ENCODE results near the gene DHH.
"Not testable (repeated sequence)": the region's sequence is repeated elsewhere in the genome, so short reads cannot be mapped to it uniquely, and the experiment has no call there.

The DHH gene

DNA sequence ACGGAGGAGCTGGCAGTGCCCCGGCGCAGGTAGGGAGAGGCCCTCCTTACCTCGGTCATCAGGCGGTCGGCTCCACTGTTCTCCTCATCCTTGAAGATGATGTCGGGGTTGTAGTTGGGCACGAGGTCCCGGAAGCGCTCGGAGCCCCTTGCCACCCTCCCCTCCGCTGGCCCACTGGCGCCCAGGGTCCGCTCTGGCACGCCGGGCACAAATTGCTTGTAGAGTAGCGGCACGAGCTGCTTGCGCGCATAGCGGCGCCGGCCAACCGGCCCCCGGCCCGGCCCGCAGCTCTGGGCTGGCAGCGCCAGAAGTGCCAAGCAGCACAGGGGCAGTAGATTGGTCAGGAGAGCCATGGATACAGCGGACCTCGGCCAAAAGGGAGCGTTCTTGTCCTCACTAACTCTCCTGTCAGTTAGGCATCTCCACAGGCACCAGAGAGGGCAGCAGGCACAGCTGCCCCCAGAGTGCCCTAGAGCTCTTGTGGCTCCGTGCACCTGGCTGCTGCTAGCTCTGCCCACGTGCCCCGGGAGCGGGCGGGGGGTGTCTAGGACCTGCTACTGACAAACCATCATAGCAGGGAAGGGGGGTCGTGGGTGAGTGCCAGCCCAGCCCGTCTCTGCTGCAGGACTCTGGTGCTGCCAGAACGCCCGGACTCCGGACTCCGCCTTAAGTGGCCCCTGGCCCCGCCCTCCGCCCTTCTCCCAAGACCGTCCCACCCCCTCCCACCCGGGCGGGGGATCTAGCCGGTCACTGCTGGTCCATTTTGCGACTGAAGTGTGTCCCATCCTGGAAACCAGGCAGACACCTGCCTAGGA lies at the start of gene DHH:
TSS of gene DHH (minus strand) at position 642 of the 815 bp plus-strand sequence. CDS start at position 353, 289 bp downstream.
- TF ChIP-seq, protein P1, sequence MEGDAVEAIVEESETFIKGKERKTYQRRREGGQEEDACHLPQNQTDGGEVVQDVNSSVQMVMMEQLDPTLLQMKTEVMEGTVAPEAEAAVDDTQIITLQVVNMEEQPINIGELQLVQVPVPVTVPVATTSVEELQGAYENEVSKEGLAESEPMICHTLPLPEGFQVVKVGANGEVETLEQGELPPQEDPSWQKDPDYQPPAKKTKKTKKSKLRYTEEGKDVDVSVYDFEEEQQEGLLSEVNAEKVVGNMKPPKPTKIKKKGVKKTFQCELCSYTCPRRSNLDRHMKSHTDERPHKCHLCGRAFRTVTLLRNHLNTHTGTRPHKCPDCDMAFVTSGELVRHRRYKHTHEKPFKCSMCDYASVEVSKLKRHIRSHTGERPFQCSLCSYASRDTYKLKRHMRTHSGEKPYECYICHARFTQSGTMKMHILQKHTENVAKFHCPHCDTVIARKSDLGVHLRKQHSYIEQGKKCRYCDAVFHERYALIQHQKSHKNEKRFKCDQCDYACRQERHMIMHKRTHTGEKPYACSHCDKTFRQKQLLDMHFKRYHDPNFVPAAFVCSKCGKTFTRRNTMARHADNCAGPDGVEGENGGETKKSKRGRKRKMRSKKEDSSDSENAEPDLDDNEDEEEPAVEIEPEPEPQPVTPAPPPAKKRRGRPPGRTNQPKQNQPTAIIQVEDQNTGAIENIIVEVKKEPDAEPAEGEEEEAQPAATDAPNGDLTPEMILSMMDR (conservative IDR thresholded peaks at IDR 0.05), result no peak
- no peak within 1 kb of the TSS for H3K27ac ChIP-seq

DNA sequence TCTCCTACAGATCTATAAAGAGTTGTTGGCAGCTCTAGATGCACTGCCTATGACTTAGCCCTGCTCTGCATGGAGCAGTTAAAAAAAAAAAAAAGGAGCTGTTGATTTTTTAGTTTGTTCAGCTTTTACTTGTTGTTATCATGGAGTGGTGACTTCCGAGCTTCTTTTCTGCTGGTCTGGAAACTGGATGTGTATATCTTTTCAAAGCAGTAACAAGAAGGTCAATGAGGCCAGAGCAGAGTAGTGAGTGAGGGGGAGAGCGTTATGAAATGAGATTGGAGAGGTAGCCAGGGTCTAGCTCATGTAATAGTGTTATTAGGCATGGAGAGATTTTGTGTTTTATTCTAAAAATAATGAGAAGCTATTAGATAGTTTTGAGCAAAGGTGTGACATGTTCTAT lies 49.8 kb upstream of the DHH start:
- H3K27ac ChIP-seq, result no peak overlapping the region

DNA sequence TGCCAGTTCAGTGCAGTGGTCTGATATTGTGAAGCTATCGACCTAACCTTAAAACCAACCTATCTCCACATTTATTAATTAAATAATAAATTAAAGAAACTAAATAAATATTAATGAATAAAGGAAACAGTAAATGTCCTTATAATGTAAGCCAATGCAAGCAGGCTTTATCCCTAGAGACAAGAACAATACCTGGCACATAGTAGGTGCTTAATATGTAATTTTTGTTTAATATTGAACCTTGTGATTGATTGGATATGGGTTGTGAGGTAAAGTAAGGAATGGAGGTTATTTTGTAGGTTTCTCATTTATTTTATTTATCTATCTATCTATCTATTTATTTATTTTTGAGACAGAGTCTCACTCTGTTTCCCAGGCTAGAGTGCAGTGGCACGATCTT lies 44.4 kb upstream of the DHH start:
- TF ChIP-seq, protein P1 (conservative IDR thresholded peaks at IDR 0.05), result no peak
- H3K27ac ChIP-seq, result no peak overlapping the region

More for the DNA sequence above, 49.8 kb upstream of the DHH start:
- TF ChIP-seq, protein P1 (conservative IDR thresholded peaks at IDR 0.05), result no peak

DNA sequence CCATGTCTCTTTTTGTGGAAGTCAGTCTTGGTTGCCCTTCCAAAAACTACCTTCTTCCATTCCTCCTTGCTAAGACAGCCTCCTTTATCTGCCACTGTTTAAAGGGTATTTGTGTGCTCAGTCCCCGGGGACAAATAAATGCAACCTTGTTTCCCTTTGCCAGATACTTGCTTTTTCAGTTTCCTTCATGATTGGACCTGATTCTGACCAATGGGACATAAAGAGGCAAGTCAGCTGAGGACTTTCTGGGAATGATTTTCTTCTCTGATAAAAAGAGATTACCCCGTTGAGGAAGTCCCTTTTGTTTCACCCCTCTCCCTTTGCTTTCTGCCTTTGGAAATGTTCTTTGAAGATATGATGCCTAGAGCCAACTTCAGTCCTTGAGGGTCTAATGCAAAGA lies 44.0 kb upstream of the DHH start:
- H3K27ac ChIP-seq, result no peak overlapping the region
- TF ChIP-seq, protein P1 (conservative IDR thresholded peaks at IDR 0.05), result no peak

DNA sequence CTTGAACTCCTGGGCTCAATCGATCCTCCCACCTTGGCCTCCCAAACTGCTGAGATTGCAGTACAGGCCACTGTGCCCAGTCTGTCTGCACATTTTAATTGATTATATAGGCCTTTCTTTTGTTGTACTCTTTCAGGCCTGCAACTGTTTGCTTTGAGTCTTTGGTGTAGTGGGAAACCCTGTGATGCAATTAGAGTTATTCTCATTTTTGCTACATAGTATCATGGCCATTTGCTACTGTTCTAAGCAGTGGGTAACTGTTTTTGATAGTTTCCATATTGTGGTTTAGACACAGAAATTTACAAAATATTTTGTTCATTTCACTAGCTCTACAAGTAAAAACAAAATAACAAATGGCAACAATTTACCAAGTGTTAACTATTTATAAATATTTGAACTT lies 42.9 kb upstream of the DHH start:
- no peak overlapping the region for H3K27ac ChIP-seq
- TF ChIP-seq, protein P1 (conservative IDR thresholded peaks at IDR 0.05), result no peak

DNA sequence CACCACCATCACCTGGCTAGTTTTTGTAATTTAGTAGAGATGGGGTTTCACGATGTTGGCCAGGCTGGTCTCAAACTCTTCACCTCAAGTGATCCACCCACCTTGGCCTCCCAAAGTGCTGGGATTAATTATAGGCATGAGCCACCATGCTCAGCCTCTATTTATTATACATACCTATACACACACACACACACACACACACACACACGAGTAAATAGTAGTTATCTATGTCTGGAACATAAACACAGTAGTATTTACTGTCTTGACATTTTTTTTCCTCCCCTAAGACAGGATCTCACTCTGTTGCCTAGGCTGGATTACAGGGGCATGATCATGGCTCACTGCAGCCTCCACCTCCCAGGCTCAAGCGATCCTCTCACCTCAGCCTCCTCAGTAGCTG lies 42.4 kb upstream of the DHH start:
- not testable (repeated sequence) for H3K27ac ChIP-seq

DNA sequence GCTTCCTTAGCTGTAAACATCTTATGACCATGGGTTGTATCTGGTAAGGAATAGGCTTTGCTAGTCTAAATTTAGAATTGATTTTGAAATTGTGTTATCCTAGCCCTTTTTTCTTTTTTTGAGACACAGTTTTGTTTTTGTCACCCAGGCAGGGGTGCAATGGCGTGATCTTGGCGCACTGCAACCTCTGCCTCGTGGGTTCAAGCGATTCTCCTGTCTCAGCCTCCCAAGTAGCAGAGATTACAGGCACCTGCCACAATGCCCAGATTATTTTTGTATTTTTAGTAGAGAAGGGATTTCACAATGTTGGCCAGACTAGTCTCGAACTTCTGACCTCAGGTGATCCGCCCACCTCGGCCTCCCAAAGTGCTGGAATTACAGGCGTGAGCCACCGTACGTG lies 39.0 kb upstream of the DHH start:
- H3K27ac ChIP-seq, result peak overlapping the region; percentile 98; the same call in 1 of the 2 replicates
- TF ChIP-seq, protein P1 (conservative IDR thresholded peaks at IDR 0.05), result no peak

DNA sequence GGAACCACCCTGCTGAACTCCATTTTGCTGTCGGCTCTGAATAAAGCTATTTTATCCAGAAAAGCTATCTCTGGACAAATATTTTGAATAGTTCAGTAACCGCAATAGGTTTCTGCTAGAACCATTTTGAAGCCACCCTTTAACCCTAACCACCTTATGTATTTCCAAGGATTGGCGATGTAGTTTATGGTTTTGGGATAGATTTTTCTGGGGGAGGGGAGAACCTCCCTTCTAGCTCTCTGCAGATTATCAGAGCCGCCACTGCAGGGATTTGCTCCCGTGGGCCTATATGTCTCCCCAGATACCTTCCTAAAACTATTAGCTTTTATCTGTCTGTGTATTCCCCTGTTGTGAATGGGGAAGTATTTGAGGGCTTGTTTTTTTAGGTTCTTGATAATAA lies 38.4 kb upstream of the DHH start:
- TF ChIP-seq, protein P1 (conservative IDR thresholded peaks at IDR 0.05), result no peak
- peak overlapping the region; percentile 98; the same call in 1 of the 2 replicates for H3K27ac ChIP-seq
